ENCODE results near the gene UROC1. TPM values are rescaled to one million over a fixed set of nuclear protein-coding genes. Genes with fewer than 3 reads are reported as not detected.

Gene UROC1
- total and polyA plus RNA-seq, 8 donors: not detected

GRCh38 chr3:126530171-126531050, 12.8 kb upstream of the UROC1 start:
- 68 to 76% (median 74%) methylated on average over 12 to 18 of the region's 18 CpGs for WGBS, 5 donors
- Histone ChIP-seq H3K9me3 (no peaks in the 10 kb centered on the region), H3K36me3 (no peaks in the 10 kb centered on the region), H3K4me1 (peaks cover 0 to 12% (median 0%) of the 10 kb centered on the region in 4 donors), H3K27ac (peak overlapping the region in 2 of 5 donors; percentile 62 to 70), H3K27me3 (peaks cover 0 to 25% (median under 1%) of the 10 kb centered on the region in 3 donors), H3K4me3 (no peak overlapping the region)
- TF ChIP-seq EP300 (IDR thresholded peaks at IDR 0.05) (no peak), POLR2AphosphoS5 (IDR thresholded peaks at IDR 0.05) (no peak), CTCF (IDR thresholded peaks at IDR 0.05) (no peak), POLR2A (IDR thresholded peaks at IDR 0.05) (no peak)
- peak; percentile 36 to 37 for DNase-seq
- intact Hi-C loops (cut with DNase I; ENCODE audit: low total_unique reads): no loop called here

- intact Hi-C loops (cut with DNase I; ENCODE audit: low total_unique reads): no loop called here
- Histone ChIP-seq H3K4me3 (no peak overlapping the region), H3K36me3 (no peaks in the 10 kb centered on the region), H3K4me1 (peaks cover 3 to 18% (median 5%) of the 10 kb centered on the region in 4 donors), H3K27ac (peak overlapping the region in 2 of 5 donors; percentile 62 to 70), H3K27me3 (peaks cover 0 to 25% (median 8%) of the 10 kb centered on the region in 3 donors), H3K9me3 (no peaks in the 10 kb centered on the region)
- DNase-seq: no peak
- WGBS, 5 donors: 65 to 76% (median 75%) methylated on average over 6 to 7 of the region's 7 CpGs
- TF ChIP-seq POLR2A (IDR thresholded peaks at IDR 0.05) (no peak), POLR2AphosphoS5 (IDR thresholded peaks at IDR 0.05) (no peak), EP300 (IDR thresholded peaks at IDR 0.05) (no peak), CTCF (IDR thresholded peaks at IDR 0.05) (no peak)
These were observed 12.1 kb upstream of the UROC1 start for GRCh38 chr3:126529585-126530170.

DNA sequence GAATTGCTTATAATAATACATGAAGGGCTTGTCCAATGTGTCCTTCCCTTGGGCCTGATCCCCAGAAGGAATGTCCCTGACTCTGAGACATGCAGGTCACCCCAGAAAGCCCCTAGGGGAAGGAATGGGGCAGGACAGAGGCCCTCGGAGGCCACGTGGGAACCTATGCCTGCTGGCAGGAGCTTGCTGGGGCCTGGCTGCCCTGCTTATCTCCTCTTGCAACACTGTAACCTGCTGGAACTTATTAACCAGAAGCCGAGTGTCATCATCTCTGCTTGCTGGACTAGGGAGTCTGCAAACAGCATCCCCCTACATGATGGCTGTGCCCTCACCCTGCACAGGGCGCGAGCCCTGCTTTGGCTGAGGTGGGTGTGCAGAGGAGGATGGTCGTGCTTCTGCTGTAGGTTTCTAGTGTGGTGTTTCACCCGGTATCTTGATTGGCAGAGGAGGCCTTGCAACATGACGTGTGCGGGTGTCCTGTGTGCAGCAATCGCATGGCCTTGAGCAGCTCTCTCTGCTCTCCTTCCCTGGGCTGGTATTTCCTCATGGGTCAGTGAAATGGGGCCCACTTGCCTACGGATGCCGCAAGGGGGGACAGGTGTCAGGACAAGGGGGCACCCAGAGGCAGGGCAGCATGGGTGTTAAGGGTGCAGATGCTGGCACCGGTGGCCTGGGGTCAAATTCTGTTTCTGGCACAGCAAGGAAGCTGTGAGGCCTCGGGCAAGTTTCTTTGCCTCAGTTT, 11.4 kb upstream of the UROC1 start:
- Histone ChIP-seq H3K27me3 (peaks cover 0 to 28% (median 15%) of the 10 kb centered on the region in 3 donors), H3K9me3 (no peaks in the 10 kb centered on the region), H3K4me1 (peaks cover 10 to 25% (median 12%) of the 10 kb centered on the region in 4 donors), H3K4me3 (no peak overlapping the region), H3K36me3 (no peaks in the 10 kb centered on the region), H3K27ac (peak overlapping the region in 2 of 5 donors; percentile 62 to 70)
- 61 to 75% (median 67%) methylated on average over 4 to 14 of the region's 14 CpGs for WGBS, 5 donors
- intact Hi-C loops (cut with DNase I; ENCODE audit: low total_unique reads): no loop called here
- TF ChIP-seq POLR2AphosphoS5 (IDR thresholded peaks at IDR 0.05): no peak
- TF ChIP-seq EP300 (IDR thresholded peaks at IDR 0.05): no peak
- TF ChIP-seq POLR2A (IDR thresholded peaks at IDR 0.05): no peak
- no peak for TF ChIP-seq CTCF (IDR thresholded peaks at IDR 0.05)
- DNase-seq: peak in 1 of 2 donors; percentile 73

DNA sequence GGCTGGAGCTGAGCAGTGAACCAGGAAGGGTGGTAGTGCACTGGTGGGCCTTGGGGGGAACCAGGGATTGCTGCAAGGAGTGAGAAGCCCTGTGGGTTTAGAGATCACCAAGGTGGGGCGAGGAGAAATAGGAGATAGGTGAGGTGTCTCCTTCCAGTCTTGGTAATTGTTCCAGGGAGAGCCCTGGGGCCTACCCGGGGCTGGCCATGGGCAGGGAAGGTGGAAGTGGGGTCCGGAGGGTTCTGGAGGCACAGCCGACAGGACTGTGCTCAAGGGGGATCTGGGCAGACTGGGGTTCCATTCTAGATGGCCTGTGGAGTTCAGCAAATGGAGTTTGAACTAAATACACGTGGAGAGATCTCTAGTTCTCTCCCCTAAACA, 10.8 kb upstream of the UROC1 start:
- 69 to 82% (median 76%) methylated on average over 5 of the region's 5 CpGs for WGBS, 5 donors
- Histone ChIP-seq H3K27ac (peak overlapping the region in 2 of 5 donors; percentile 16 to 70), H3K4me1 (peaks cover 14 to 31% (median 18%) of the 10 kb centered on the region in 4 donors), H3K27me3 (peaks cover 0 to 33% (median 20%) of the 10 kb centered on the region in 3 donors), H3K36me3 (no peaks in the 10 kb centered on the region), H3K4me3 (no peak overlapping the region), H3K9me3 (no peaks in the 10 kb centered on the region)
- DNase-seq: no peak
- intact Hi-C loops (cut with DNase I; ENCODE audit: low total_unique reads): no loop called here
- TF ChIP-seq CTCF (IDR thresholded peaks at IDR 0.05) (no peak), EP300 (IDR thresholded peaks at IDR 0.05) (no peak), POLR2A (IDR thresholded peaks at IDR 0.05) (no peak), POLR2AphosphoS5 (IDR thresholded peaks at IDR 0.05) (no peak)

Data from stomach (tissue), 9 donors.